HTR-8/SVneo (cell line): ENCODE results near the gene C5orf47.

Experiments
- DNase-seq: peaks from one replicate; pipeline ENCODE4 v3.0.0; 2011; ENCODE audit warnings: low spot score, mixed read lengths; ENCODE audit not compliant: insufficient read length
- FAIRE-seq: peaks from 2 replicates; lab custom pipeline; 2011; peaks lifted over from hg19 to GRCh38; lab: Jason Lieb, UNC

The C5orf47 gene

GRCh38 chr5:173988554-173989431 lies at the start of gene C5orf47:
Gene C5orf47, plus strand, starts transcription at chr5:173989170. Its CDS starts 94 bp downstream, at chr5:173989264.
- DNase-seq: no peak
- FAIRE-seq: no peak

- no peak for DNase-seq
- FAIRE-seq: no peak
Measured at GRCh38 chr5:173940269-173940668, 48.7 kb upstream of the C5orf47 start.

GRCh38 chr5:173941102-173941501 lies 47.9 kb upstream of the C5orf47 start:
- no peak for DNase-seq
- FAIRE-seq: no peak

GRCh38 chr5:173941758-173942401 lies 47.1 kb upstream of the C5orf47 start:
- DNase-seq (no peak), FAIRE-seq (no peak)

- FAIRE-seq: no peak
- DNase-seq: no peak
Measured at GRCh38 chr5:173944511-173944910, 44.5 kb upstream of the C5orf47 start.

GRCh38 chr5:173945160-173945559 lies 43.8 kb upstream of the C5orf47 start:
- DNase-seq (no peak), FAIRE-seq (no peak)

- no peak for FAIRE-seq
- no peak for DNase-seq
Measured at GRCh38 chr5:173946323-173946722, 42.6 kb upstream of the C5orf47 start.

- no peak for DNase-seq
Measured at GRCh38 chr5:173950829-173951228, 38.1 kb upstream of the C5orf47 start.

GRCh38 chr5:173953528-173954090 lies 35.4 kb upstream of the C5orf47 start:
- DNase-seq: no peak
- no peak for FAIRE-seq

More at GRCh38 chr5:173950829-173951228, 38.1 kb upstream of the C5orf47 start:
- FAIRE-seq: no peak

- DNase-seq: no peak
- no peak for FAIRE-seq
Measured at GRCh38 chr5:173954671-173955521, 34.1 kb upstream of the C5orf47 start.

- FAIRE-seq (no peak), DNase-seq (no peak)
Measured at GRCh38 chr5:173960986-173961385, 28.0 kb upstream of the C5orf47 start.

GRCh38 chr5:173961418-173961817 lies 27.6 kb upstream of the C5orf47 start:
- FAIRE-seq (no peak), DNase-seq (no peak)

GRCh38 chr5:173962436-173962972 lies 26.5 kb upstream of the C5orf47 start:
- no peak for DNase-seq
- no peak for FAIRE-seq

- DNase-seq (peak; percentile 41), FAIRE-seq (peak; percentile 44)
Measured at GRCh38 chr5:173963182-173963838, 25.7 kb upstream of the C5orf47 start.

- no peak for DNase-seq
- no peak for FAIRE-seq
Measured at GRCh38 chr5:173963867-173964441, 25.0 kb upstream of the C5orf47 start.

GRCh38 chr5:173964506-173964905 lies 24.5 kb upstream of the C5orf47 start:
- FAIRE-seq: no peak
- no peak for DNase-seq

GRCh38 chr5:173967241-173967640 lies 21.7 kb upstream of the C5orf47 start:
- FAIRE-seq (no peak), DNase-seq (no peak)

- DNase-seq (no peak), FAIRE-seq (no peak)
Measured at GRCh38 chr5:173968154-173968797, 20.7 kb upstream of the C5orf47 start.
